Keratinocyte (primary cell): Measurements from ENCODE around the gene DENND4A. TPM values are rescaled to one million over a fixed set of nuclear protein-coding genes. Genes with fewer than 3 reads are reported as not detected.

ENCODE experiments used
- DNase-seq: peaks from one replicate; pipeline ENCODE4 v3.0.0-alpha.2; 2011; ENCODE audit warnings: low read depth, missing footprints, low spot score
- FAIRE-seq: peaks from 2 replicates; lab custom pipeline; 2011; peaks lifted over from hg19 to GRCh38; lab: Jason Lieb, UNC
- H2AFZ ChIP-seq: 2 replicates; pipeline ENCODE4 v1.6.0; 2012; ENCODE audit warnings: low read length, control low read depth, inconsistent platforms; ENCODE audit not compliant: control insufficient read depth
- H3K27ac ChIP-seq: 2 replicates; pipeline ENCODE4 v1.5.1; 2011; ENCODE audit warnings: low read length; ENCODE audit not compliant: control insufficient read depth, insufficient read depth
- H3K27me3 ChIP-seq: 3 replicates; pipeline ENCODE4 v1.6.0; 2011; ENCODE audit warnings: low read length; ENCODE audit not compliant: control insufficient read depth, insufficient read depth; ENCODE audit errors: extremely low read depth
- H3K36me3 ChIP-seq, 2 experiments: 2 replicates in 1 of 2; 3 replicates in 1 of 2; pipeline ENCODE4 v1.5.1; 2011; ENCODE audit warnings: low read length in 2 of 2, mild to moderate bottlenecking in 1 of 2; ENCODE audit not compliant: control insufficient read depth in 2 of 2, insufficient read depth in 2 of 2; ENCODE audit errors: extremely low read depth in 1 of 2
- H3K4me1 ChIP-seq: 3 replicates; pipeline ENCODE4 v1.5.1; 2011; ENCODE audit warnings: low read length; ENCODE audit not compliant: control insufficient read depth, insufficient read depth; ENCODE audit errors: extremely low read depth
- H3K4me2 ChIP-seq: 3 replicates; pipeline ENCODE4 v1.6.0; 2011; ENCODE audit warnings: low read depth, low read length; ENCODE audit not compliant: control insufficient read depth, insufficient read depth; ENCODE audit errors: extremely low read depth
- H3K4me3 ChIP-seq, 3 experiments: fragments of 200-600 bp in 1 of 3; sonication (generic) in 1 of 3; 2 replicates in 2 of 3; 3 replicates in 1 of 3; pipeline ENCODE4 v1.5.1; 2011 to 2016; ENCODE audit warnings: low read length in 3 of 3, mild to moderate bottlenecking in 3 of 3, control low read depth in 2 of 3, inconsistent platforms in 1 of 3, low read depth in 1 of 3, mixed read lengths in 1 of 3, mixed run types in 1 of 3, moderate library complexity in 1 of 3; ENCODE audit not compliant: control insufficient read depth in 2 of 3, insufficient read depth in 2 of 3; ENCODE audit errors: extremely low read depth in 1 of 3
- H3K79me2 ChIP-seq: 2 replicates; pipeline ENCODE4 v1.6.0; 2012; ENCODE audit warnings: low read length; ENCODE audit not compliant: control insufficient read depth, insufficient read depth
- H3K9ac ChIP-seq: 3 replicates; pipeline ENCODE4 v1.6.0; 2011; ENCODE audit warnings: low read length; ENCODE audit not compliant: control insufficient read depth, insufficient read depth; ENCODE audit errors: extremely low read depth
- H3K9me1 ChIP-seq: 3 replicates; pipeline ENCODE4 v1.6.0; 2011; ENCODE audit warnings: low read length; ENCODE audit not compliant: control insufficient read depth, insufficient read depth; ENCODE audit errors: extremely low read depth
- H3K9me3 ChIP-seq: 2 replicates; pipeline ENCODE4 v1.5.1; 2012; ENCODE audit warnings: low read depth, low read length; ENCODE audit not compliant: control insufficient read depth
- H4K20me1 ChIP-seq: 3 replicates; pipeline ENCODE4 v1.6.0; 2011; ENCODE audit warnings: low read length; ENCODE audit not compliant: control insufficient read depth, insufficient read depth; ENCODE audit errors: extremely low read depth
- CTCF ChIP-seq, 3 experiments: IDR thresholded peaks in 1 of 3; conservative IDR thresholded peaks in 1 of 3; optimal IDR thresholded peaks in 1 of 3; 2 replicates in 2 of 3; 3 replicates in 1 of 3; pipeline versions ENCODE3 to v1.5.1; 2011; ENCODE audit warnings: low read length in 3 of 3, mild to moderate bottlenecking in 3 of 3, moderate library complexity in 2 of 3, control low read depth in 1 of 3, inconsistent platforms in 1 of 3; ENCODE audit not compliant: insufficient read depth in 2 of 3; ENCODE audit errors: extremely low read depth in 1 of 3
- EZH2 ChIP-seq: IDR thresholded peaks from one replicate; pipeline ENCODE4 v1.6.1; 2012; ENCODE audit warnings: inconsistent platforms, mild to moderate bottlenecking, low read length, moderate library complexity
- dilution Hi-C: fragments of 300-500 bp; cut with MboI; formaldehyde crosslinking; loops from one replicate; pipeline ENCODE4 v1.7.0; 2020; ENCODE audit warnings: low sequenced_read_pairs; ENCODE audit not compliant: extremely low pct_ligation_motif_present
- polyA plus RNA-seq, 5 experiments: library from polyadenylated mRNA; depleted of rRNA in 3 of 5; stranded (reverse) in 3 of 5; stranded (forward) in 1 of 5; unstranded in 1 of 5; fragments of >200 nt; gene quantifications; 1 replicate in 1 of 5; 2 replicates in 3 of 5; 3 replicates in 1 of 5; pipeline versions ENCODE4 v1.2.1 to v1.2.3, GENCODE V29; 2011 to 2012; ENCODE audit warnings: missing spikeins in 2 of 5, low read depth in 1 of 5, low replicate concordance in 1 of 5

The DENND4A gene
- polyA plus RNA-seq, 1 donor (not counting 4 experiments of a cell fraction or from before 2014, with no cell fraction given): 10.0 TPM

- TF ChIP-seq EZH2 (no peak), CTCF (optimal IDR thresholded peaks at IDR 0.05 in 1 of 3, IDR thresholded peaks at IDR 0.05 in 1 of 3, conservative IDR thresholded peaks at IDR 0.05 in 1 of 3; ENCODE audit: extremely low read depth in 1 of 3, insufficient read depth in 2 of 3, low read length in 3 of 3) (no peak)
- Histone ChIP-seq H3K4me1 (peaks cover 35% of the 10 kb centered on the region), H3K27me3 (no peaks in the 10 kb centered on the region), H3K9ac (no peak overlapping the region), H2AFZ (no peak overlapping the region), H3K4me3 (no peak overlapping the region), H3K9me3 (no peaks in the 10 kb centered on the region), H3K4me2 (no peak overlapping the region), H3K36me3 (peaks cover 2 to 4% of the 10 kb centered on the region in 2 experiments), H3K9me1 (peaks cover 2% of the 10 kb centered on the region), H4K20me1 (no peaks in the 10 kb centered on the region), H3K27ac (no peak overlapping the region), H3K79me2 (no peaks in the 10 kb centered on the region)
- dilution Hi-C loops: no loop called here
- DNase-seq (no peak), FAIRE-seq (peak; percentile 9)
Measured at GRCh38 chr15:65651831-65652749, 140.0 kb downstream of the DENND4A start.

- no peaks in the 10 kb centered on the region for H3K79me2 ChIP-seq
- H3K9me1 ChIP-seq: peaks cover 2% of the 10 kb centered on the region
- H3K27me3 ChIP-seq: no peaks in the 10 kb centered on the region
- no peaks in the 10 kb centered on the region for H3K9me3 ChIP-seq
- H3K9ac ChIP-seq: no peak overlapping the region
- DNase-seq (no peak), FAIRE-seq (no peak)
- no peak overlapping the region for H2AFZ ChIP-seq
- peaks cover 2 to 4% of the 10 kb centered on the region in 2 experiments for H3K36me3 ChIP-seq
- H3K4me1 ChIP-seq: peaks cover 33% of the 10 kb centered on the region
- no peak for TF ChIP-seq CTCF (optimal IDR thresholded peaks at IDR 0.05 in 1 of 3, IDR thresholded peaks at IDR 0.05 in 1 of 3, conservative IDR thresholded peaks at IDR 0.05 in 1 of 3; ENCODE audit: extremely low read depth in 1 of 3, insufficient read depth in 2 of 3, low read length in 3 of 3)
- TF ChIP-seq EZH2: no peak
- H3K27ac ChIP-seq: no peak overlapping the region
- no peak overlapping the region for H3K4me3 ChIP-seq
- dilution Hi-C loops: no loop called here
- H4K20me1 ChIP-seq: no peaks in the 10 kb centered on the region
- H3K4me2 ChIP-seq: no peak overlapping the region
Measured at GRCh38 chr15:65651042-65651322, 141.1 kb downstream of the DENND4A start.
